Stimulated activated effector memory CD8-positive, alpha-beta T cell treated with anti-CD3 and anti-CD28 coated beads, Interleukin-12 subunit alpha, Interleukin-12 subunit beta, amount 100 ng/mL, for 72 hours (primary cell): Measurements from ENCODE around the gene DYNC1I2.

Source experiments
- ATAC-seq: fragments of 150-1000 bp; cut with Tn5 transposase; 2 replicates; pipeline ENCODE4 v1.10.0; 2021
- DNase-seq, 2 donors: peaks; one replicate each; pipeline ENCODE4 v3.0.0; 2021 to 2022; ENCODE audit warnings: low spot score in 2 of 2
- H3K27ac Mint-ChIP-seq: one replicate; pipeline ENCODE4 v1.8.0; 2022; ENCODE audit warnings: mild to moderate bottlenecking, mixed read lengths
- H3K36me3 Mint-ChIP-seq: one replicate; pipeline ENCODE4 v1.8.0; 2022; ENCODE audit warnings: mild to moderate bottlenecking, mixed read lengths
- H3K4me1 Mint-ChIP-seq: one replicate; pipeline ENCODE4 v1.8.0; 2022; ENCODE audit warnings: mixed read lengths
- H3K4me3 Mint-ChIP-seq: one replicate; pipeline ENCODE4 v1.8.0; 2022; ENCODE audit warnings: mild to moderate bottlenecking, mixed read lengths
- H3K9me3 Mint-ChIP-seq: one replicate; pipeline ENCODE4 v1.8.0; 2022; ENCODE audit warnings: mixed read lengths

Gene DYNC1I2

DNA sequence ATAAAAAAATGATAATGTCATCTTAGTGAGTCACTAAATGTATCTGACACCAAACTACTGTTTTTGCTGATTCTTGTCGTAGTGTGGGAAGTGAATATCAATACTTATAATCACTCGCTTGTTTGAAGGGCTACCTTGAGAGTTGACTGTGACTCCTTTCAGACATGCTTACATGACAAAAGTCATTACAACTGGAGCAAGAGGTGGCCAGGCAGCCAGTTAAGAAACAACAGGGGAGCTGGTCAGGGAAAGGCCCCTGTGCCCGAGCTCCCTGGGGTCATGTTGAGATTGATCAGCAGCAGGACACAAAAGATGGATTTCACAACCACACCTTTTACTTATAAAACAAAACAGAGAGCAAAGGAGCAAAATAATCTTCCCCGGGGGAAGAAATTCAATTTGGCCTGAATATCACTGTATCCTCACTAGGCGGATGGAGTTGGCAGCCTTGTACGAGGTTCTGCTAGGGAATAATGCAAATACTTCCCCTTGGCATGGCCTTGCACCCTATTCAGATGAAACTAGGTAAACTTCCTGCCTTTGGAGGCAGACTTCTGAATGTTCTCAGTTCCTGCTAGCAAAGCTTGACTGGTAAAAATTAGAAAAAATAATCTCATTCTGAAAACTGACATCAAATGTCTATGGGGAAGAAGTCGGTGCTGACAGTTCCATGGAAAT lies 101.2 kb downstream of the DYNC1I2 start:
- Mint-ChIP-seq H3K36me3 (peaks cover 80% of the 10 kb centered on the region), H3K9me3 (no peaks in the 10 kb centered on the region), H3K4me1 (no peaks in the 10 kb centered on the region), H3K4me3 (no peak overlapping the region), H3K27ac (peak overlapping the region; percentile 10)
- no peak for DNase-seq
- no peak for ATAC-seq

DNA sequence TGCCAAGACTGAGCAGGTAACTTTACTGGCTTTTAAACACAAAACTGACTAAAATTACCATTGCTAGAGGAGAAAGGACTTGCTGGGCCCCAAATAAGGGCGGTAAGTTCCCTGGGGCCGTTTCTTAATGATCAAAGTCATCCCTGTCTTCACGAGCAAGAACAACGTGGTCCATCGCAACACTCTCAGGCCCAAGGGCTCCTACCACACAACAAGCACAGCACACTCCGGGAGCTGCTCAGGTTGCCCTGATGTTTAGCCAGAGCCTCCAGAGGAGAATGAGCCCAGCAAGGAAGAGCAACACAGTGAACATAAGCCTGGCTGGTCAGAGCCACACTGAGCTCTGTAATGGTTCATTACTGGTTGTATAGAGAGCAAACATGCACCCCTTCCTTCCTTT lies 102.7 kb downstream of the DYNC1I2 start:
- DNase-seq (no peak), ATAC-seq (no peak)
- Mint-ChIP-seq H3K4me3 (no peak overlapping the region), H3K27ac (peak overlapping the region; percentile 50), H3K4me1 (peaks cover 2% of the 10 kb centered on the region), H3K9me3 (no peaks in the 10 kb centered on the region), H3K36me3 (peaks cover 69% of the 10 kb centered on the region)

DNA sequence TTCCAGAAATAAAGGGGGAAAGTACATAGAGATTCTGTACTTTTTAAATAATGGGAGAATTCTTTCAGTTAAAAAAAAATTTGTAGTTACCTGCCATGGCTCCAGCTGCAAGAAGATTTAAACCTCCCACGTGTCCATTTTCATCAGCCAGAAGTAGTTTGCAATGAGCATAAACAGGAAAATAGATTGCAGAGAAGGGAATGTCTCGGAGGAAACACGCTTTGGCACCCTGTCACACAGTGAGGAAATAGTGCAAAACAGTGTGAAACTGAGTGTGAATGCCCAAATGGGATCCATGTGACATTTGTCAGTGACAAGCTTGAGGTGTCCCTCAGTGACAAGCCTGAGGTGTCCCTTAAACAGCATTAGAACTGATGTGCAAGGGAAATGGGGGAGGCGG lies 104.1 kb downstream of the DYNC1I2 start:
- DNase-seq (no peak), ATAC-seq (no peak)
- Mint-ChIP-seq H3K4me3 (no peak overlapping the region), H3K4me1 (peaks cover 6% of the 10 kb centered on the region), H3K9me3 (no peaks in the 10 kb centered on the region), H3K36me3 (peaks cover 58% of the 10 kb centered on the region), H3K27ac (no peak overlapping the region)

DNA sequence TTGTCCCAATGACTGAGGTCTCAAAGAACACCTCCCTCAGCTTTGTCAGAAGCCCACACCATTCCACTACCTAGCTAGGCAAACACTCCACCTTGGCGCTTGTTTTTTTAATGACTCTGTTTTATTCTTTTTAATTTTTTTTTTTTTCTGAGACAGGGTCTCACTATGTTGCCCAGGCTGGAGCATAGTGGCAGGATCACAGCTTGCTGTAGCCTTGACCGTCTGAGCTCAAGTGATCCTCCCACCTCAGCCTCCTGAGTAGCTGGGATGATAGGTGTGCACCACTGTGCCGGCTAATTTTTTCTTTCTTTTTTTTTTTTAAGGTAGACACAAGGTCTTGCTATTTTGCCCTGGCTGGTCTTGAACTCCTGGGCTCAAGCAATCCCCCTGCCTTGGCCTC lies 104.9 kb downstream of the DYNC1I2 start:
- Mint-ChIP-seq H3K36me3 (peaks cover 50% of the 10 kb centered on the region), H3K27ac (peak overlapping the region; percentile 26), H3K4me3 (no peak overlapping the region), H3K9me3 (no peaks in the 10 kb centered on the region), H3K4me1 (peaks cover 6% of the 10 kb centered on the region)
- DNase-seq (no peak), ATAC-seq (no peak)

DNA sequence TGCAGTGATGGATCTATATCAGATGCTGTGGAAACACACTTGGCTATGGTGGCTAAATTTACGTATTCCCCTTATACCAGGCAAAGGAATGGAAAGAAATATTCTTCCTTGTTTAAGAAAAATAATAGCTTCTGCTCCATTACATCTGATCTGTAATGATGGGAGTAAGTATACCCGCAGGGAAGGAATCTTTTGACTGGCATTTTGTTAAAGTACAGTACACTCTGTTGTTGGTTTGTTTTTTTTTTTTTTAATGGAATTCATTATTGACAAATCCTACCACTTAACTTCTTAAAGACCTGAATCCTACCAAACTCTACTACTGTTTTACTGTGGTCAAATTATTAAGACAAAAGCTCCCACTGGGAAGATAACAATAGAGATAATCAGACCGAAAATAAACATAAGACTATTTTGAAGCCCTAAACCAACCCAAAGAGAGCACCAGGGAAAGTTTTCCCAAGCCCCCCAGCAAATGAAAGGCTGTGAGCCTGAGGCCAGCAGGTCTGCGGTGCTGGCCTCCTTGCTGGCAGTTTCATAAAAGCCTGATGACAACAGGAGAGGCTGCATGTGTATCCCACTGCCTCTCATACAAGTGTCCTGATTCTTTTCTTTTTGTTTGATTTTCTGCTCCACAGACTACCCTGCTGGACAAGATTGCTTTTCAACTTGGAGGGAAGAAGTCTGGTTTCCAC lies 105.8 kb downstream of the DYNC1I2 start:
- Mint-ChIP-seq H3K4me3 (no peak overlapping the region), H3K9me3 (no peaks in the 10 kb centered on the region), H3K4me1 (peaks cover 6% of the 10 kb centered on the region), H3K36me3 (peaks cover 43% of the 10 kb centered on the region), H3K27ac (peak overlapping the region; percentile 77)
- ATAC-seq: no peak
- DNase-seq: no peak

DNA sequence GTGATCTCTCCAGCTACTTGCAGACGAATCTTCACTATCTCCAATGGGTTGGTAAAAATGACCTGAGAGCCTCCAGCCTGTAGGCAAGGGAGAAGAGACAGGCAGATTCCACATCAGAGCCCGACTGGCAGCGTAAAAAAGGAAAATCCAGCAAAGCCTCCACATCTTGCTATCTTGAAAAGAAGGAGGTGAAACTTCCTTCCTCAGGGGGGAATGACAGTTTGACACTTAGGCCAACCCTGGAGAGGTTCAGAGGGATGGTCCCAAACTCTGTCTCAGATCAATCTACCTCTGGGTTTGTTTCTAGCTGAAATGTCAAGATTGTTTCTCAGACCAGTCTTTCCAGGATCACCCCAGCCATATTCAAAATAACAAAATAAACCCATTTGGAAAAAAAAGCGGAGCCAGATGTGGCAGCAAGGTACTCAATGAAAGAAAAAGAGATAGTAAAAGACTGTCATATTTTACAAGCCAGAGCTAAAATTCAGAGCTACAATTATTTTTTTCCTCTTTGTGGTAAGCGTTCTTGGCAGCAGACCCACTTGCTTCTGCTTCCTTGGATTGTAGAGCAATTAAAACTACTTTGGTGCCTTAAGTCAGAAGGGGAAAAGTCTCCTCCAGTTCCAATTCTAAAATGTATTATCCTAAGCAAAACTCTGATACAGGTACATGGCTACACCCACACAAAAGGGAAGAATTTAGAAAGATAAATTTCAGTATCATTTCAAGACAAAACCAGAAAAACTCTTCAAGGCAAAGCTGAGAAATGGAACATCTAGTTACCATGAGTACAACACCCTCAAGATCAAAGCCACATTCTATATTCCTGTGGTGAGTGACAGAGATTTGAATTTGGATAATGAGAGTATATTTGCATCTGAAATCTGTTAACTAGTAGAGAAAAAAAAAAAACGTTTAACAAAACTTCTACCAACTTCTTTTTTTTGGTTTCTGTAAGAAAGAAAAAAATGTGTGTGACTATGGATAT lies 106.7 kb downstream of the DYNC1I2 start:
- ATAC-seq (no peak), DNase-seq (no peak)
- Mint-ChIP-seq H3K36me3 (peaks cover 38% of the 10 kb centered on the region), H3K9me3 (no peaks in the 10 kb centered on the region), H3K27ac (peak overlapping the region; percentile 77), H3K4me3 (no peak overlapping the region), H3K4me1 (peaks cover 12% of the 10 kb centered on the region)

DNA sequence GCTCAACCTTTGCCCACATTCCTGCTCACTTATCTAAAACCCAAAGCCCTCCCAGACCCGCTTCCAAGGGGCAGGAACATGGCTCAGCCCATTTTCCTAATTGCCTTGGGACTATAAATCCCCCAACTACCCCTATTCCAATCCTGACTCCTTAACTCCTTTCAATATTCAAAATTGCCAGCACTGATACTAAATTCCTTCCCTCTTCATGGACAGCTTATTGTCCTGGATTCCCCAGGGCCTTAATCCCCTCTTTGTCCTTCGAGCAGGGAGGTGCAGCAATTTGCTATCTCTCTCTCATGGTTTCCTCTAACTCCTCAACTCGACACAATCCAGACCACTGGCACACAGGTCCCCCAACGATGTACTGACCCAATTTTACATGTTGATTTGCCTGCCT lies 107.6 kb downstream of the DYNC1I2 start:
- Mint-ChIP-seq H3K4me1 (peaks cover 12% of the 10 kb centered on the region), H3K27ac (peak overlapping the region; percentile 50), H3K4me3 (no peak overlapping the region), H3K9me3 (no peaks in the 10 kb centered on the region), H3K36me3 (peaks cover 38% of the 10 kb centered on the region)
- ATAC-seq (no peak), DNase-seq (no peak)
